Measurements from ENCODE around the gene HSD17B3.
"Not testable (repeated sequence)": the region's sequence is repeated elsewhere in the genome, so short reads cannot be mapped to it uniquely, and the experiment has no call there.

Gene HSD17B3

GRCh38 chr9:96236337-96236736 is 65.6 kb downstream of the HSD17B3 start:
- not testable (repeated sequence) for DNase-seq (ENCODE audit: low read depth)

DNA sequence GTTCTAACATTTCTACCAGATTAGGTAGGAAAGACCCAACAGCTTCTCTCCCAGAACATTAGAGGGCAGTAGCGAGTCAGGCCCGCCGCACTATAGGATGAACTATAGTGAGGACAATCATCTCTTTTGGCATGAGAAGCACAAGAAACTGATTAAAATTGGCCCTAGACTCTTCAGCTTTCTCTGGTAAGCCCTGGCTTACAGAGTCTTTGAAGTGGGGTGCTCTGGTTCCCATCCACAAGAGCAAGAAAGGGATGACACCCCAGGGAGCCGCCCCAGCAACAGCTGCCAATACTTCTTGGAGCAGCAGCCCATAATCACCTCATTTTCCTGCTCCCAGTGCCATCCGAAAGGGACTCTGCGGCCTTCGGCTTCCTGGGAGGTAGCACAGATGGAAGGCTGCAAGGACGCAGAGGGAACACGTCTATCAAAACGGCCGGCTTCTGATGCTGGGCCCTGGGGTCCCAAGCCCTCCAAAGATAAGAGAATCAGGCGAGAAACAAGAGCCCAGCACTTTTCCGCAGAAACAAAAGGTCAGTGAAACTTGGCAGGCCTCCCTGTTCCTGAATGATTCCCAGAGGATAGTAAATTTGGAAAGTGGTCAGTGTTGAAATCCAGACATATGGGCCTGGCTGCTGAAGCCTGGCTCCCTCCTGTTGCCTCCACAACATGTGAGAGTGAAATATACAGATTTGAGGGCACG is 69.3 kb downstream of the HSD17B3 start:
- peak; percentile 64 for DNase-seq (ENCODE audit: low read depth)

GRCh38 chr9:96232164-96232538 is 69.8 kb downstream of the HSD17B3 start:
- DNase-seq (ENCODE audit: low read depth) = no peak

DNA sequence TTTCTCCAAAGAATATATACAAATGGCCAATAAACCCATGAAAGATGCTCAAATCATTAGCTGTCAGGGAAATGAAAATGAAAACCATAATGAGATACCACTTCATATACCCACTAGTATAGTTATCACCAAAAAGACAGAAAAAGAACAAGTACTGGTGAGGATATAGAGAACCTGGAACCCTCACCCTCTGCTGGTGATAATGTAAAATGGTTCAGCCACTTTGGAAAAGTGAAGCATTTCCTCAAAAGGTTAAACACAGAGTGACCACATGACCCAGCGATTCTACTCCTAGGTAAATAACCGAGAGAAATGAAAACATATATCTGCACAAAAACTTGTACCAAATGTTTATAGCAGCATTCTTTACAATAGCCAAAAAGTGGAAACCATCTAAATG is 72.0 kb downstream of the HSD17B3 start:
- DNase-seq (ENCODE audit: low read depth) = no peak

DNA sequence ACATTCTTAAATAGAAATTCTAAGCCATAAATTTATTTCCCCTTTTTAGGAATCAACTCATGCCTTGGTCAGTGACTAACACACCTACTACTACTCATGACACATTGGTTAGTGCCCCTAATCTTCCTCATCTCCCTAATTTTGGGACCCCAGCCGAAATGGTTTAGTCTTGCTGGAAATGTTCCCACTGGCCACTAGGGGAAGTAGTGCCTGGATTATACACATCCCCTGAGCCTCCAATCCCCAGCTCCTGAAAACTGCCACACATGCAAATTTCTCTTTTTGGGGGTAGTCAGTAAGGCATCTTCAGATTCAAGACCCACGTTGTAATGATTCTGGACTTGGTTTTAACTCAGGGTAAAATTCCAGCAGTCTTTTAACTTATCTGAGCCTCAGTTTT is 79.8 kb downstream of the HSD17B3 start:
- no peak for DNase-seq (ENCODE audit: low read depth)

- no peak for DNase-seq (ENCODE audit: low read depth)
These were observed 82.1 kb downstream of the HSD17B3 start for GRCh38 chr9:96219900-96220257.

DNA sequence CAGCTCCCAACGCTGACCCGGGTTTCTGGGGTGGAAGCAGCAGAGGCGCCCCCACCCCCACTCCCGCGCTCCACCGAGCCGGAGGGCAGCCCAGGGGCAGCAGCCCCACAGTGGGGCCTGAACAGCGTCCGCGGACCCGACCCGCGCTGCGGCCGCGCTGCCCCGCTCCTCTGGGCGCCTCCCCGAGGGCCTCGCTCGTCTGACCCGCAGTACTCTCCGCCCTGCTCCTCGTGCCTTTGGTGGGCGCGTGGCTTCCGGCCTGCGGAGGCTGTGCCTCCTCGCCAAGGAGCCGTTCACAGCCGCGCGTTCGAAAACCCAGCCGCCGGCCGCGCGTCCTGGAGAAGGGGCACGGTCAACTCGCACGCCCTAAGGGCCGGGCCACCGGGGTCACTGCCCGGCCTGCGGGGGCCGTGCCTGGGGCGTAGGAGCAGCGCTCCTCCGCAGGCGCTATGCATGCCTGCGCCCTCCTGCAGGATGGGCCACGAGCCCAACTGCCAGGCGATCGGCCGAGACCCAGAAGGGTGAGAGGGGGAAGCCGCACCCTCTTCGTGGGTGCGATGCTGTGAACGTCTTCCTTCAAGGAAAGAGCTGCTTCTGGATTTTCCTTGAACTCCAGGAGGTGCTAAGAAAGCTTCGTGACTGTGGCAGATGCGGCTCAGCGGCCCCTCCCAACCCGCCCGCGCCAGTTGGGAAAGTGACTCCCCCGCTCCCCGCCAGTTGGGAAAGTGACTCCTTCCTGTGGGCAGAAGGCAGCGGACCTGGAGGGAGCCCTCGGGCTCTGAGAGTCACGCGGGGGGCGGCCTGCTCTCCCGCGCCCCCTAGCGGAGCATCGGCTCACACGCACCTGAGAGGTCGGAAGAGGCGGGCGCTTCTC is 82.7 kb downstream of the HSD17B3 start:
- DNase-seq (ENCODE audit: low read depth) = no peak

DNA sequence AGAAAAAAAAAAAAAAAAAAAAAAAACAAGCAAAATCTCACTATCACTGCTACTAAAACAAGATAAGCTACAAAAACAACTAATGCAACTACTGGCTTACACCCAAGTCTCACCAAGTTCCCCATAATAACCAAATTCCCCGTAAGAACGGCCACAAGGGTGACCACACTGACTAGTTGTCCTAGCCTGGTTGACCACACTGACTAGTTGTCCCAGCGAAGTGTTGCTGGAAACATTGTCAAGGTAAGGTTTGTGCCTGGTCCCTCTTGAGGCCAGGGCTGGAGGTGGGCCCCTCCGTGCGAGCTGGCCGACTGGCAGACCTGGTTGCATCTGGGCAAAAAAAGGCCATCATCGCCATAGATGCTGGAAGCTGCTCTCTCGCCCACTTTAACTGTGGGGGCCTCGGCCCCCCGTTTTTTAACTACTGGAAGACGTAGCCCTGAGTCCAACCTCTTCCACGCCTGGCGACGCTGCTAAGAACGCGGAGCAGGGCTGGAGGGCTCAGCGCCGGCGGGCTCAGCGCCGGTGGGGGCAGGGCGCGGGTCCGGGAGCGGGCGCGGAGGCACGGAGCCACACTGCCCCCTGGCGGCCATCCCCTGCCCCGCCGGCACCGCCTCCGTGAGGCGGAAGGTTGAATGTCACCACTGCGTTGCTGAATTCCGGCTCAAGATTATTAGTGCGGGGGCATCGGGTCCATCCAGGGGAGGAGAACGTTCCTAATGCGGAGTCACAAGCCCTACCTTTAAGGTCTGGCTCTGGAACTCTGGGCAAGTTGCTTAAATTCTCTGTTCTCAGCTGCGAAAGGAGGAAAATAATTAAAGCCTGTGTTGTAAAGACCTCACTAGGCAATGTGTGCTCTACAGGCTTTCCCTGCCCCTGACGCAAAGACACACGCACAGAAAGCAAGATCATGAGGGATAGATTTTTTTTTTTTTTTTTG is 84.0 kb downstream of the HSD17B3 start:
- DNase-seq (ENCODE audit: low read depth) = no peak

DNA sequence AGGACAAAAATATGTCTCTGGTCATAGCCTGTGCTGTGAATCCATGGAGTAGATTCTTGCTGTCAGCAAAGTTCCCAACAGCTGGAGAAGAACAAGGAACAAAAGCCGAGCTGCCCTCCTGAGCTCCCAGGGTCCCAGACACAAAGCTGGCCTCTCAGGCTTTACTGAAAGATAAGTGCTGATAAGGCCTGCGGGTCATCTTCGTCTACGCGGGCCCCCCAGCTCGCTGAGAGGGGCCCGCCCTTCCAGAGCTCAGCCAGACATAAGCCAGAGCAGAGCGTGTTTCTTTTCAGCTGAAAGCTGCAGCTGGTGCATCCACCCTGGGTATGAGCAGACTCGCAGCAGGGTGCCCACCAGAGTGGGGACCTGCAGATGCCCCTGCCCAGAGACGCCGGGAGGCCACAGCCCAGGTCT is 84.7 kb downstream of the HSD17B3 start:
- no peak for DNase-seq (ENCODE audit: low read depth)

DNA sequence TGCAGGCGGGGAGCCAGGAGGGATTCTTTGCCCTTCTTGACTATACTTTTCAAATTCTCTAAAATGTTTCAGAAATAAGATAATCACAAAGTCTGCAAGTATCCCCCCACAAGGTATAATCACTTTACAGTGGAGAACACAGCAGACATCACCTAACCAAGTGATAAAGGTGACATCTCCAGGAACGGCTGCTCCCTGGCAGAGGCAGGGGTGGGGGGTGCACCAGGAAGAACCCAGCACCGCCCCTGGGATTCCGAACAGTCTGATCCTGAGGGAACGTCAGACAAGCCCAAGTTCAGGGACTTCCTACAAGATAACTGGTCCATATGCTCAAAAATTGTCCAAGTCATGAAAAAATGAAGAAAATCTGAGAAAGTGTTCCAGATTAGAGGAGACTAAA is 85.4 kb downstream of the HSD17B3 start:
- DNase-seq (ENCODE audit: low read depth) = no peak

DNA sequence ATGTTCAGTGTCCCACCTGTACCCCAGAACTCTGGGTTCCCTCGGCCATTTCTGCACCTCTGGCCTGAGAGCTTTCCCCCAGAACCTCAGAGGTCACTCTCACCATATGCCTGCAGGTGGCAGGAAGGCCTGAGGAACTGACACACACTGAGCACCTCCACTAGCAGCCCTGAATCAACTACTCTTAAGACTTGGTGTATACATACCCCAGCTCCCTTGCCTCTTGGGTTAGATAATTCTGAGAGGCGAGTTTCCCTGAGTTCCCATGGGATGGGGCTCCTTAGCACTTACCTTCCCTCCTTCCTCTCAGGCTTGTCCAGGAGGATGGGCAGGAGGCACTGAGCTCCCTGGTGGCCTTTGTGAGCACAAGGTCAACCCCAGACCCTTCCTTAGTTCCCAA is 86.1 kb downstream of the HSD17B3 start:
- no peak for DNase-seq (ENCODE audit: low read depth)

GRCh38 chr9:96214635-96215034 is 87.3 kb downstream of the HSD17B3 start:
- no peak for DNase-seq (ENCODE audit: low read depth)

- DNase-seq (ENCODE audit: low read depth) = peak; percentile 79
These were observed 92.3 kb downstream of the HSD17B3 start for GRCh38 chr9:96209407-96210271.

DNA sequence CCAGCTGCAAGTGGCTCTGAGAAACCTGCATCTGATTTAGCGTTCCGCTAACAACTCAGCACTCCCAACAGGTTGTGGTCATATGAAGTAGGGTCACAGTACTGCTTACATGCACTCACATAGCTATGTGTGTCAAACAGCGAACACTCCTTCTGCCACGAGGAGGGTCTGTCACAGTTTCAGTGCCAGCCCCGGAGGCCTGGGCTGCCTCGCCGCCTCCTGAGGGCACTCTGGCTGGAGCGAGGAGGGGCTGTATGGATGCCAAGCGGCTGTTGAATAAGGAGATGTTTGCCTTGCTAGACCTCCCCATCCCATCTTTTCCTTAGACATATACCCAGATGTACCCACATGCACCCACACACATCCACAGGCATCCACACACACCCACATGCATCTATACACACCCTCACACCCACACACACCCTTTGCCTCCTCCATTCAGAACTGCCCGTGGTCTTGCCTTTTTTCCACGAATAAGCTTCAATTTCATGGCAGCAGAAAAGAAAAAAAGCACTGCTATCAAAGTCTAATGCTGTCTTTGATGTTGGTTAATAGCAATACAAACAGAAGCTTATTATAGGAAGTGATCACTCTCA is 95.7 kb downstream of the HSD17B3 start:
- no peak for DNase-seq (ENCODE audit: low read depth)

- DNase-seq (ENCODE audit: low read depth) = no peak
These were observed 97.1 kb downstream of the HSD17B3 start for GRCh38 chr9:96204853-96205252.

DNA sequence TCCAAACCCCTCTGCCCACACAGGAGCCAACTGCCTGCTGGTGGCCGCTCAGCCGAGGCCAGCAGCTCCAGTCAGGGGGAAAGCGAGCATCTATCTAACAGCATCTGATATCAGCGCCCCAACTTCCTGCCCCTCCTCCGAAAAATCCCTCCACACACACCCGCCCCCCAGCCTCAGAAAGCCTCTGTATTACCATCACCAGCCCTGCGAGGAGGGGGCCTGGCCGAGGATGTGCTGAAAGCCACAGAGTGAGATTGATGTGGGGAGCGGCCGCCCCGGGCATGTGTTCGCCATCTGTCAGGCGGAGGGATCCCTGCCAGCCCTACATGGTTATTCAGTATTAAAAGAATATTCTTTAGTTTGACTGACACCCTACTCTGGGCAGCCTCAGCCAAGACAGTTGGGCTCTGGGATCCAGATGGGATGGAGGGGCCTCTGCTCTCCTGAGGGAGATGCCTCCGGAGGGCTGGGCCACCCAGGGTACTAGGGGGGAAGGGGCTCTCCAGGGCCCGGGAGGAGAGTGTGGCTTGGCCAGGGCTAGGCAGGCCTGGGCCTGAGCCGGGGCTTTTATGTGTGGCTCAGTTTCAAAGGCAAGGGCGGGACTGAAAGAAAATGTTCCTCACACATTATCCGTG is 98.0 kb downstream of the HSD17B3 start:
- DNase-seq (ENCODE audit: low read depth) = peak; percentile 54

DNA sequence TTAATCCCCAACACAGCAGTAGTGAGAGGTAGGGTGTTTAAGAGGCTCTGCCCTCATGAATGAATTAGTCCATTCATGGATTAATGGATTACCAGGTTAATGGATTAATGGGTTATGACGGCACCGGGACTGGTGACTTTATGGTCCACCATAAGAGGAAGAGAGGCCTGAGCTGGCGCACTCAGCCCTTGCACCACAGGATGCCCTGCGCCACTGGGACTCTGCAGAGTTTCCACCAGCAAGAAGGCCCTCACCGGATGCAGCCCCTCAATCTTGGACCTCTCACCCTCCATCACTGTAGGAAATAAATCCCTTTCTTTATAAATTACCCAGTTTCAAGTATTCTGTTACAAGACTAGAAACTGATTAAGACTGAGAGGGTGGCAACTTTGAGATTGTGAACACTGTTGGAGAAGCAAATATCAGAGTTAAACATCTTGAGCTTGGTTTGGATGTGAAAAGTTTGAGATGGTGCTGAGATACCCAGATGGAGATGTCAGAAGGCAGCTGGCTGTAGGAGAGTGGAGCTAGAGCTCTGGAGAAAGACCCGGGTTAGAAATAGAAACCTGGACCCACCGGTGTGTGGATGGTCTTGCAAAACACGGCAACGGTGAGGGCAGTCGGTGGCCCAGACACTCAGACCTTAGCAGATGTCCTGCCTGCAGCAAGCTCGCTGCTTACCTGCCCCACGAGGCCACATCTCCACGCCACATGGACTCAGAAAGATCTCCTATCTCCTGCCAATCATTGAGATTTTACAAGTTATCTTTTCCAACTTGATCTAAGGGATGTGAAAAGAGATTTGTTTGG is 98.8 kb downstream of the HSD17B3 start:
- no peak for DNase-seq (ENCODE audit: low read depth)

GRCh38 chr9:96201140-96201539 is 100.8 kb downstream of the HSD17B3 start:
- no peak for DNase-seq (ENCODE audit: low read depth)

DNA sequence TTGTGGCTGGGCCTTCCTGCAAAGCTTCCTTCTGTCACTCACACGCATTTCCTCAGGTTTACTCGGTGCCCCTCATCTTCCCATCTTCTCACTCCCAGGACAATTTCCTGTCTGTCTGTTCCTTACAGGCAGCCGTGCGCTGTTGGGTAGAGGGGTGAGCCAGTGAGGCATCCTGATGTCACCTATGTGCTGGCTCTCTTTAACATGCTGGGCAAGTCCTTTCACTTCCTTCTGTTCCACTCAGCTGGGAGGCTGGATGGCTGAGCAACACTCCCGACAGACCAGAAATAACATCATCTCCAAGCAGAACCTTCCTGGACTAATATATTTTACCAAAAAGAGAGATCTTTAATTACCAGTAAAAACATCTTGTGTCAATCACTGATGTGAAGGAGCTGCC is 103.0 kb downstream of the HSD17B3 start:
- no peak for DNase-seq (ENCODE audit: low read depth)

- no peak for DNase-seq (ENCODE audit: low read depth)
These were observed 106.4 kb downstream of the HSD17B3 start for GRCh38 chr9:96195541-96195940.
